ENCODE measurements around the gene GAB2.
"Not testable (repeated sequence)": the region's sequence is repeated elsewhere in the genome, so short reads cannot be mapped to it uniquely, and the experiment has no call there.

The GAB2 gene

DNA sequence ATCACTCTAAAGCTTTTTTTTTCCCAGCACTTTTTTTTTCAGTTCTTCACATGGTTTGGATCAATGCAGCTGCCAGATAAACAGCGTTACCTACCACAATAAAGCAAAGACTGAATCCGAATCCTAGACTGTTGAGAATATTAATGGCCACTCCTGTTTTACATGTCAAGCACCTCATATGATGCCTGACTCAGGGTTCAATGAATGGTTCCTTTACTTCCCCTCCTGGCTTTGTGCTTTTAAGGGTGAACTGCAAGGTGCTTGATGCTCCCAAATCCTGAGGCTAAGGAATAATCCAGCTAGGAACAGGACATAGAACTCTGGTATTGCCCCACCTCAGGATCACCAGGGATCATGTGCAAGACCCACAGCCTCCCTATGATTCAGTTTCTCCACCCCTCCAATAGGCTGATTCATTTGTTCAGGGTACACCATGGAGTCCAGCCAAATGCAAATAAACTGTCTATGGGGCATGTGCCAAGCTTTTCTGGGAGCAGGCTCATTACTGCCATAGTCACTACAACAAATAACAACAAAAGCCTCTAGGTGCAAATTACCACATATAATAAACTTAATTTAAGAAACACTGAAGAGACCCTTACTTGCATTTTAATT lies 104.3 kb downstream of the GAB2 start:
- DNase-seq (ENCODE audit: low spot score): no peak

DNA sequence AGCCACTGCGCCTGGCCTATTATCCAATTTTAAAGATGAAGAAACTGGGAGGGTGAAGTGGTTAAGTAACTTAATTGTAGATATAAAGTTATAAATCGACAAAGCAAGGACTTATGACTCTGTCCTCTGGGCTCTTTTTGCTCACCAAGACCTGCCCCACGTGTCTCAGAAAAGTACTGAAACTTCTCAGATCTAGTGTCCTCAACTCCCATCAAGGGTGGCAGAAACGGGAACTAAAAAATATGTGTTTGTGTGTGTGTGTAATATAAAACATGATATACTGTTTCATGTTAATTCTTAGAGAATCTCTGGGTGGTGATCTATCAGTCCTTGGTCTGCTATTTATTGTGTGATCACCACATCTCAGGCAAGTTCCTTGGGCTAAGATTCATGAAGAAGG lies 104.9 kb downstream of the GAB2 start:
- no peak for DNase-seq (ENCODE audit: low spot score)

DNA sequence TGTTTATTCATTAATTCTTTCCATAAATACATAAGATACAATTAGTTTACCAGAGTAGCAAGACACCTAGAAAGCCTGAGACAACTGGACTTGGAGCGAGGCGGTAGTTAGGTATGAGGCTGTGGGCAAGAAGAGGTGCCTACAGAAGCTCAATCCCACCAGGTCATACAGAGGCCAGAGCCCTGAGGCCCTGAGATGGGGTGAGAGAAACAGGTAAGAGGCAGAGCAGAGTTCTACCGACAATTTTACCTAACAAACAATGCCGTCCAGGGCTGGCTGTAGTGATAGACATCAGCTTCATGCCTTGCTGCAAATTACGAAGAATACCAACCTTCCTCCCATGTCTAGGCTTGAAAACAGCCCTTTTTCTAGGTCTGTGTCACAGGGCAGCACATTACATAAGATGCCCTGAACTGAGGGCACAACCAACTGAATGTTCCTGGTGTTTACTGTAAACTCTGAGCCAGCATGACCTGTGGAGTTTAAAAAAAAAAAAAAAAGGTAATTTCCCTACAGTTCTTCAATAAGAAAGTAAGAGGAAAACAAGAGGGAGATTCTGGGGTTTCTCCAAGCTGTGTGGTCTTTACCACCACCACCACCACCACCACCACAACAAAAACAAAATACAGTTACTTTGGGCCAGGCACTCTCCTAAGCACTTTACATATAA lies 105.8 kb downstream of the GAB2 start:
- no peak for DNase-seq (ENCODE audit: low spot score)

DNA sequence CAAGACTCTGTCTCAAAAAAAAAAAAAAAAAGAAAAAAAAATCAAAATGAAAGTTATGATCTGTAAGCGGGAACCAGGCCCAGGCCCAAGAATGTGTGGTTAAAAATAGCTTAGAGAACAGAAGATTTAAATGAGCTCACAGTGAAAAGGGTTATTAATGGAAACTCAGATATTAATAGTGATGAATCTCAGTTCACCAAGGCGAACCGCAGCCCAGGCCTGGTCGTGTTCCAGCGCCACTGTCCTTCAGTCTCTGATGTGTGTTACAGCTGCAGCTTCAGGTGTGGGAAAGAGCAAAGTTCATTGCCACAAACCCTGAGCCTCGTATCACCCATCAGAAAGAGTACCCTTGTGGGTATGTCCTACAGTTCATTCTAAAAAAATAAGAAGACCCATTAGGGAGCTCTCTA lies 107.1 kb downstream of the GAB2 start:
- no peak for DNase-seq (ENCODE audit: low spot score)

DNA sequence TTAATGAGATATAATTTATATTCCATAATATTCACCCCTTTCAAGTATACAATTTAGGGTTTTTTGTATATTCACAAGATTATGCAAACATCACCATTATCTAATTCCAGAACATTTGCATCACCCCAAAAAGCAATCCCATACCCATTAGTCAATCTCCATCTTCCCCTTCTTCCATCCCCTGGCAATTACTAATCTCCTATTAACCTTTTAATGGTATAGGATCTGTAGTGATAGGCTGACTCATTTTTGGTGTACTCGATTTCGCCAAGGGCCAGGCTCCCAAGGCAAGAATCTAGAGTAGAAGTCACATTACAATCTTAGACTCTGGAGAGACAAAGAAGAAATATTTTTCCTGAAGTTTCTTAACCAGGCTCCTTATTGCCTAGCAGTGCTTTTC lies 113.4 kb downstream of the GAB2 start:
- DNase-seq (ENCODE audit: low spot score): no peak

DNA sequence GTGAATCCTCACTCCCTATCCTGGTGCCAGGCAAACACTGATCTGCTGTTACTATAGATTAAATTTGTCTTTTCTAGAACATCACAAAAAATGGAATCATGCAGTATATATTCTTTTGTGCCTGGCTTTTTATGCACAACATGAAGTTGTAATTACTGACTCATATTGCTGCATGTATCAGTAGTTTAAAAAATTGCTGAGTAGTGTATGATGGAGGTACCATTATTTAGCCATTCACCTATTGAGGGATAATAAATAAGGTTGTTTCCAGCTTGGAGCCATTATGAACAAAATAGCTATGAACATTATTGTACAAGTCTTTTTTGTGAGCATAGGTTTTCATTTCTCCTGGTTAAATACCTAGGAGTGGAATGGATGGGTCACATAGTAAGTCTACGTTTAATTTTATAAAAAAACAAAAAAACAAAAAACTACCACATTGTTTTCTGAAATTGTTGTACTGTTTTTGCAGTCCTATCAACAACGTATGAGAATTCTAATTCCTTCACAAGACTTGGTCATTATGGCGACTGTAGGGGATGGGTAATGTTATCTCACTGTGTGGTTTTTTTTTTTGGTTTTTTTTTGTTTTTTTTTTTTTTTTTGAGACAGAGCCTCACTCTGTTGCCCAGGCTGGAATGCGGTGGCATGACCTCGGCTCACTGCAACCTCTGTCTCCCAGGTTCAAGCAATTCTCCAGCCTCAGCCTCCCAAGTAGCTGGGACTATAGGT lies 117.3 kb downstream of the GAB2 start:
- no peak for DNase-seq (ENCODE audit: low spot score)

DNA sequence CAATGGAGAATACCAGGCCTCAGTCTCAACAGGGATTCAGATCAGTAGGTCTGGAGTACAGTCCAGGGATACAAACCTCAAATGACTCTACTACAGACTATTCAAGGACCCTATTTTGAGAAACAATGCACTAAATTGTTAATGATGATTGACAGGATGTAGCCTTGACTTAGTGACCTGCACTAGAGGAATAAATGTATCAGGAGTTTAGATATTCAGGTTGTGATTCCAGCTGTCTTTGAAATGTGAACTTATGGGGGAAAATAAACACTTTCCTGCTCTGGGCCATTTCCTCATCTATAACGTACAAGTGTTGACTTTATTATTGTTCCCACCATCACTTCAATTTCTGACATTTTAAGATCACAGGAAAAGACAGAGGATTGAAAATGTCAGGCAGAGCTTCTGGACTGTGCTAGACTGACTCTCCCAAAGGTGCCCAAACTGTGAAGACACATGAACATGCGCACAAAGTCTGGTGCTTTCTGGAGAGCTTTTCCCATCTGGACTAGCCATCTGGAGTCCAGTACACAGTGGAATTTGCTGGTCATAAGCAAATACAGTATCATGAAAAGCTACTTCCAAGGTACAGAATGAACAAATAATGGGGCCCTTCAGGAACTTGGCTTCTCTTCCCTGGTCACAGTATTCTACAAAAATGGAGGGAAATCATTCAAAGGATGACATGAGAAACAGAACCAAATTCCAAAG lies 118.5 kb downstream of the GAB2 start:
- DNase-seq (ENCODE audit: low spot score): no peak

DNA sequence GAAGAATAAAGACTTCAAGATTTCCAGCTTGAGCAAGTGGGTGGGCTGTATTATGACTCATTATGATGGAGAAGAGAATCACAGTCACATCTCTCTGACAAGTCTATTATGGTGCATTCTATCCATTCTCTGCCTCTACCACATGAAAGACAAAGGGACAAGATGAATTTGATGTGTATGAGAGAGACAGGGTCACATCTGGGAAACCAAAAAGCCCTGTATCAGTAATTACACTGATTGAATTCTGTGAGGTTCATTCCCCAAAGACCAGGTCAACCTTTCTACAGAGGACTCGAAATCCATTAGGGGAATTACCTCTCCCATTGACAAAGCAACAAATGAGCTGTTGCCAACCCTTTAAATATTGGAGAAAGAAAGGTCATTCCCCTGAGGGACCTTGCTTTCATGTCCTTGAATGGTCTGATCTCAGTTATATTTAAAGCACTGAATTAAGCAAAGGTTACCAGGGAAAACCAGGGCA lies 119.3 kb downstream of the GAB2 start:
- DNase-seq (ENCODE audit: low spot score): no peak

DNA sequence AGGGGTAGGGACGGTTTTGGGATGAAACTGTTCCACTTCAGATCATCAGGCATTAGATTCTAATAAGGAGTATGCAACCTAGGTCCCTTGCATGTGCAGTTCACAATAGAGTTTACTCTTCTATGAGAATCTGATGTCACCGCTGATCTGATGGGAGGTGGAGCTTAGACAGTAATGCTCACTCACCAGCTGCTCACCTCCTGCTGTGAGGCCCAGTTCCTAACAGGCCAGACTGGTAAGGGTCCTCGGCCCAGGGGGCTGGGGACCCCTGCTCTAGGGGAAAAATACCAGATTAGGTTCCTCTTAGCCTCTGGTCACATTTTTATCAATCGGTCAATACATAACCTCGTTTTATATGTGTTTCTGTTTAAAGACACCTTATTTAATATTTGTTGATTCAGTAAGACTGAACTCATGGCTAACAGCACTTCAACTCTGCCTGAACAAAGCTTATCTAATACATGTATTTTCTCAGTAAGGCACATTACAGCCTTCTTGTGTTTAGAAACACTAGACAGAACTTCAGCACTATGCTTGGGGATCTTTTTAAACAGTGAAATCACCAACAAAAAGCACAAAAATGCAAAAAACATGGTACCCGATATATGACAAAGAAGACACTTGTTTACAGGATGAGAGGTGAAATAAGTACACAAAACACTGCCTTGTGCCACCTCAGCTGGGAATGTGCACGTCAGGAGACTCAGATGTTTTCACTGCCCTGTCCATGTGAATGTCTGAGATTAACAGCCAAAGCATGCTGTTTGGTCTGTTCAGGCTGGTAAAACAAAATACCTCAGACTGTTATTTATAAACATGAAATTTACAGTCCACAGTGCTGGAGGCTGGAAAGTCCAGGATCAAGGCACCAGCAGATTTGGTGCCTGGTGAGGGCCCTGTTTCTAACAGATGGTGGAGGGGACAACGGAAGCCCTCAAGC lies 121.4 kb downstream of the GAB2 start:
- DNase-seq (ENCODE audit: low spot score): no peak

DNA sequence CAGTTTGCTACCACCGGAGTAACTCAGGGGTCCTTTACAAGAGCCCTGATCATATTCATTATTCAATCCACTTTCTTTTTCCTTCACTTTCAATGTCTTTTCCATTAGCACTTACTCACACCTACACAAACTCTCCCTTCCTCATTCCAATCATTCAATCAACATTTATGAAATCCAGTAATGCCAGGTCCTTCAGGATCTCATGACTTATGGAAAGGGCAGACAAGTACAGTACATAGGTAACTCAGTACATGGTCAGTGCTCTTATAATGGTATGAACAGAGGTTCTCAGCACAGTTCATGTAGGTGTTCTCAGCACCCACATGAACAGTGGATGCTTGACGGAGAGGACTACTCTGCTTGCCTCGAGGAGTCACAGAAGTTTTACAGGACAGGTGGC lies 122.3 kb downstream of the GAB2 start:
- no peak for DNase-seq (ENCODE audit: low spot score)

DNA sequence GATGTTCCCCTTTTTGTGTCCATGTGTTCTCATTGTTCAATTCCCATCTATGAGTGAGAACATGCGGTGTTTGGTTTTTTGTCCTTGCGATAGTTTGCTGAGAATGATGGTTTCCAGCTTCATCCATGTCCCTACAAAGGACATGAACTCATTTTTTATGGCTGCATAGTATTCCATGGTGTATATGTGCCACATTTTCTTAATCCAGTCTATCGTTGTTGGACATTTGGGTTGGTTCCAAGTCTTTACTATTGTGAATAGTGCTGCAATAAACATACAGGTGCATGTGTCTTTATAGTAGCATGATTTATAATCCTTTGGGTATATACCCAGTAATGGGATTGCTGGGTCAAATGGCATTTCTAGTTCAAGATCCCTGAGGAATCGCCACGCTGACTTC lies 123.5 kb downstream of the GAB2 start:
- not testable (repeated sequence) for DNase-seq (ENCODE audit: low spot score)

DNA sequence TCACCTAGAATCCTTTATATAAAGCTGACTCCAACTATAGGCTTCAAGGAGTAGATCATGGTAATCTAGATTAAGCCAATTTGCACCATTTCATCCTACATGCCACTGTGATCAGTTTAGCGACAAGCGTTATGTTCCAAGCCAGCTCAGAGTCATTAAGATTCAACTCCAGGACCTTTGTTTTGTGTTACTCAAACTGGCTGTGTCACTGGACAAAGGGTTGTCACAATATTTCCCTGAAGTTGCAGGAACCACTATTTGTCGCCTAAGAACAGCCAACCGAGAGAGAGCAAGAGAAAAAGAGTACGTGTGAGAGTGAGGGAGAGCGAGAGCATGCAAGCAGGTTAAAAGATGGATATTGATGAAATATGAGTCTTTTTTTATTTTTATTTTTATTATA lies 124.1 kb downstream of the GAB2 start:
- DNase-seq (ENCODE audit: low spot score): no peak

DNA sequence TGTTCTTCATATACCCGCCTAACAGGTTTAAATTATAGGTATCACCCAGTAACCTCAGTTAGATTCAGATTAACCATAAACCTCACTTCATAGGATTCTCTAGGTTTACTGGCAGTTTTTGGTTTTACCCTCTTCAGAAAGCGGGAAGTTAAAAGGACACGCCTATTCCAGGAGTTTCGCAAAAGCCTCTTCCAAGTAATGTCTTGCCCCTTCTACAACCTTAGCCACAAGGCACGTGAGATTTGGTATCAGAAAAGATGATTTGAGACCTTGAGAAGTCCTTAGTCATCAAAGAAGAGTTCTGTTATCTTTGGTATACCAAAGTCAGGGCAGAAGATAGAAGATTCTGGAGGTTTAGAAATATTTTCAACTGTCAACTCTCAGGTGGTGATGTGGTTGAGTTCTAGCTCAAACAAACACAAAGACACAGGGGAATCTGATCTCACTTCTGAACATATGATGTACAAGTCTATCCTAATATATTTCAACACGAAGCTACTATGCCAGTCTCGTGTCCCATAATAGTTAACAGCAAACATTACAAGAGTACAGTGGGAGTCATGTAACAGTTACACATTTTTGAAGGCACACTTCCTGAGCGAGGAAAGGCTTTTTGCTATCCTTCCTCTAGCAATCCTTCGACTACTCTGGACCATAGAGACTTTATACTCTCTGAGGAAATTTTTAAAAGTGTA lies 125.4 kb downstream of the GAB2 start:
- no peak for DNase-seq (ENCODE audit: low spot score)

DNA sequence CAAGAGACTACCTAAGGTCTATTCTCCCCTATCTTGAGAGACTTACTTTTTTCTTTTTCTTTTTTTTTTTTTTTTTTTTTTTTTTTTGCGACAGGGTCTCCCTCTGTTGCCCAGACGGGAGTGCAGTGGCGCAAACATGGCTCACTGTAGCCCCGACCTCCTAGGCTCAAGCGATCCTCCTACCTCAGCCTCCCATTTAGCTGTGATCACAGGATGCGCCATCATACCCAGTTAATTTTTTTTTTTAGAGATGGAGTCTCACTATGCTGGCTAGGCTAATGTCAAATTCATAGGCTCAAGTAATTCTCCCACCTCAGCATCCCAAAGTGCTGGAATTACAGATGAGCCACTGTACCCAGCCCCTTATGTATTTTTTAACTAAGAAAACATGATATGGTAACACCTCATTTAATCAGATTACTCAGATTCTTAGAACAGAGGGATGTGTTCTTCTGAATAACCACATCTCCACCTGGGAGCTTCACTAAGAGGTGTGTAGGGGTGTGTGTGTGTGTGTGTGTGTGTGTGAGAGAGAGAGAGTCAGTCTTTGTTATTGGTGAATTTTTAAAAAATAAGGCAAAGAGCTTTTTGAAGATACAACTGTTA lies 126.0 kb downstream of the GAB2 start:
- DNase-seq (ENCODE audit: low spot score): no peak

DNA sequence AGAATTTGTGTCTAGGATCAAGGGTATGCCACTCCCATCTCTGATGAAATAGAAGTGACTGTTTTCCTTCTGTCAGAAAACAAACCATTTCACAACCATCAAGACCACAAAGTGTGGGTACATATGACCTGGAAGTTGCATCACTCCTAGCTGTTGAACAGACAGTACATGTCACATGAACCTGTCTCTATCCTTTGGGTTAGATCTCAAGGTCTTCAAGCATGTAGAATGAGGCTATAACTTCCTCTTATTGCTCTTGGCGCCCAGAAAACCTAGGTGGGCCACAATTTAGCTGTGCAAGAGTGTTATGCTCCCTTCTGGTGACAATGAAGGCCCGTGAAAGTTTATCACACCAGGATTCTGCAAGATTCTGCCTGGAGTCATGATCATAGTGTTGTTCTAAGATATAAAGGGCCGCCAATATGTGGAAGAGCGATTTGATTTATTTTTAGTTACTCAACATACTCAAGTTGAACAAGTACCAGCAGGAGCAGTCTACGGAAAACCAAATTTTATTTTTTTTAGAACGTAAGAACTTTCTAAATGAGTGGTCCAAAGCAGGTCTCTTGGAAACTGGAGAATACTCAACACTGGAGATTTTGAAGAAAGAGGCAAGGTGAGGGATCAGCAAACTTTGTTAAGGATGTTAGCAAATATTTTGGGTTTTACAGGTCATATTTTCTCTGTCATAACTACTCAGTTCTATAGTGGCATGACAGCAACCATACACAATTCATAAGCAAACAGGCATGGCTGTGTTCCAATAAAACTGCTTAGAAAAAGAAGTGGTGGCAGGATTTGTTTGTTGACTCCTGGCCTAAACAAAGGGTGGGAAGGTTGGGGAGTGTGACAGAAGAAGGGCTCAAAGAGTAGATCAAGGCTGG lies 127.1 kb downstream of the GAB2 start:
- no peak for DNase-seq (ENCODE audit: low spot score)

DNA sequence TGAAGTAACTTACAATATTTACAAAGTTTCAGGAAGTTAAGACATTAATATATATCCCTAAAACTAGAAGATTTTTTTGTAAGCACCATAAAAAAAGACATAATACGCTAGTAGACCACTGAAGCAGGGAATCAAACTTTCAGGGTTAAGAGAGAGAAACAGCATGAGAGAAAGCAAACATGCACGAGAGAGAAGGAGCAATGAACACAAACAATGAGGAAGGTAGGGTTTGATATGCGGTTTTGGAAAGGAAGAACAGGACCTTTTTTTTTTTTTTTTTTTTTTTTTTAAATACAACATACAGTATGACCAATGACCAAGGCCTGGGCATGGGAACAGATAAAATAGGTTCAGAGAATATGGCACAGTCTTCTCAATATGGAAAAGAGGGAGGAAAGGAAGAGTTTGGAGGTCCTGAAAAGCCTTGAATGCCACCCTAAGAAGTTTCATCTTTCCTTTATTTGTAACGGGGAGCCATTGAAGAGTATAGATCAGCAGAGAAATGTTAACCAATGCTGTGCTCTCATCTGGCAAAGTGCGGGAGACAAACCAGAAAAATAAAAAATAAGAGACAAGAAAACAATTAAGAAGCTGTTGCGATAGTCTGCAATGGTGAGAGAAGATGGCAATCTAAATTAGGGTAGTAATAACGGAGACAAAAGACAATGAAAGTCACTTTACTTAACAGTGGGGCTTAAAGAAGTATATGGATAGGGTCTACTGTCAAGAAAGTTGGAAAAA lies 127.9 kb downstream of the GAB2 start:
- no peak for DNase-seq (ENCODE audit: low spot score)

DNA sequence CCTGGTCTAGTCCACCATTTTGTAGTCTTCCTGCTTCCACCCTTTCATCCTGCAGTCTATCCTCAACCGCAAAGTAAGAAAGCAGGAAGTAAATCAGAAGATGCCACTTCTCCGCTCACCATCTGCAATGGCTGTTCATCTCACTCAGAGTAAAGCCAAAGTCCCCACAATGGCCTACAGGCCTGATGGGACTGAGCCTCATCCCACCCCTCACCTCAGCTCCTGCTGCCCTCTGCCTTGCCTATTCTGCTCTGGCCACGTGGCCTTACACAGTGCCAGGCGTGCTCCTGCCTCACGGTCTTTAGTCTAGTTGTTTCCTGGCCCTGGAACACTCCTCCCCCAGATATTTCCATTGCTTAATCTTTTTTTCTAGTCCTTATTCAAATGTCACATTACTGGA lies 133.4 kb downstream of the GAB2 start:
- DNase-seq (ENCODE audit: low spot score): no peak

DNA sequence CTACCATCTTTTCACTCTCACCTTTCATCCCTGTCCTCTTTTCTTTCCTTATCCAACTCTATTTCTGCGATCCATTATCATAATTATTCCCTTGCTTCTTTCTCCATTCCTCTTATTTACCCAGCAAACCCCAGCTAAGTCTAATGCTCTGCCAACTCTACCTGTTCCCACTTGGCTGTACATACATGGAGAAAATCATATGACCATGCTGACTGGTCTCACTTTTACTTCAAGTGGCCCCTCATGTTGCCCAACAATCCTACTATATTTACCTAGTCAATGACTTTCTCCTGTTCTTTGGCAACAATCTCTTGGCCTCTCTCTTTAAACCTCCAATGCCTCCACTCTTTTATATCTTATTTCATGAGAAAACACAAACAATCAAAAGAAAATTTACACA lies 134.8 kb downstream of the GAB2 start:
- DNase-seq (ENCODE audit: low spot score): no peak

DNA sequence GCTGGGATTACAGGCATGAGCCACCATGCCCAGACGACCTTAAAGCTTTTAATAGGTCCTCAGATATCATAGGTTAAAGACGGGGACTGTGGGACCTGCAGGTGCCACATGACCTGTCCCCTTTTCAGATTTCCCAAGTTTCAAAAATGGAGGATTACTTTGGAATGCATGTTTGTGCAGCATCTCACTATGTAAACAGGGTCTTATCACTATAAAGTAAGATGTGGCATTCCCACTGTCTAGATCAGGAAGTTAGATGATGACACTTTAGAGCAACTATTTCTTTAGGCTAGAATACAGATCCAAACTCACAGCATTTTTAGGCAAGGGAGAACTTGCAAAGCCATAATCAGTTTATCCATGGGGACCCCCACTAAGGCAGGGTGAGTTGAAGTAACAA lies 136.1 kb downstream of the GAB2 start:
- DNase-seq (ENCODE audit: low spot score): no peak

Measured in hematopoietic multipotent progenitor cell treated with erythropoietin and hydrocortisone succinate and interleukin-3 and kit ligand, for 17 days (in vitro differentiated cells).